MM.1S (cell line): ENCODE data around the gene ZNF804B.

Experiments
- DNase-seq: peaks from one replicate; pipeline ENCODE4 v3.0.0-alpha.2; 2015
- H2AFZ ChIP-seq: fragments of 300-600 bp; sonication (generic); 2 replicates; pipeline ENCODE4 v1.6.0; 2016; ENCODE audit warnings: antibody characterized with exemption, low read length
- H3F3A ChIP-seq: fragments of 300-600 bp; sonication (generic); 2 replicates; pipeline ENCODE4 v1.6.1; 2016; ENCODE audit warnings: mild to moderate bottlenecking, antibody characterized with exemption, low read length, moderate library complexity, mixed read lengths; ENCODE audit not compliant: insufficient read depth
- H3K27ac ChIP-seq: fragments of 300-600 bp; sonication (generic); 2 replicates; pipeline ENCODE4 v1.5.1; 2016; ENCODE audit warnings: mild to moderate bottlenecking, low read length
- H3K27me3 ChIP-seq: fragments of 300-600 bp; sonication (generic); replicated peaks from 2 replicates; pipeline ENCODE4 v1.6.0; 2016; ENCODE audit warnings: low read length; ENCODE audit not compliant: insufficient read depth
- H3K36me3 ChIP-seq: fragments of 300-600 bp; sonication (generic); replicated peaks from 2 replicates; pipeline ENCODE4 v1.6.1; 2016; ENCODE audit warnings: mild to moderate bottlenecking, low read length, mixed read lengths; ENCODE audit not compliant: insufficient read depth
- H3K4me1 ChIP-seq: fragments of 300-600 bp; sonication (generic); 2 replicates; pipeline ENCODE4 v1.6.1; 2016; ENCODE audit warnings: low read length, mixed read lengths
- H3K4me2 ChIP-seq: fragments of 300-600 bp; sonication (generic); 2 replicates; pipeline ENCODE4 v1.6.0; 2016; ENCODE audit warnings: low read depth, low read length
- H3K4me3 ChIP-seq: fragments of 300-600 bp; sonication (generic); 2 replicates; pipeline ENCODE4 v1.5.1; 2016; ENCODE audit warnings: low read length, mixed read lengths
- H3K79me2 ChIP-seq: fragments of 300-600 bp; sonication (generic); 2 replicates; pipeline ENCODE4 v1.6.1; 2016; ENCODE audit warnings: mixed run types, low read length, mixed read lengths
- H3K9ac ChIP-seq: fragments of 300-600 bp; sonication (generic); 2 replicates; pipeline ENCODE4 v1.6.1; 2016; ENCODE audit warnings: low read length, mixed read lengths
- H3K9me2 ChIP-seq: fragments of 300-600 bp; sonication (generic); replicated peaks from 2 replicates; pipeline ENCODE4 v1.6.1; 2016; ENCODE audit warnings: mild to moderate bottlenecking, low read length, mixed read lengths; ENCODE audit not compliant: insufficient read depth
- H3K9me3 ChIP-seq: fragments of 300-600 bp; sonication (generic); replicated peaks from 2 replicates; pipeline ENCODE4 v1.6.1; 2016; ENCODE audit warnings: mild to moderate bottlenecking, low read length, mixed read lengths; ENCODE audit not compliant: insufficient read depth
- H4K20me1 ChIP-seq: fragments of 300-600 bp; sonication (generic); 2 replicates; pipeline ENCODE4 v1.6.1; 2016; ENCODE audit warnings: mild to moderate bottlenecking, low read length, moderate library complexity, mixed read lengths; ENCODE audit not compliant: insufficient read depth
- CTCF ChIP-seq: fragments of 300-600 bp; sonication (generic); IDR thresholded peaks from 2 replicates; pipeline ENCODE4 v1.5.1; 2016; ENCODE audit warnings: antibody characterized with exemption, low read length, mixed read lengths
- EZH2 ChIP-seq: fragments of 300-600 bp; sonication (generic); optimal IDR thresholded peaks from 2 replicates; pipeline ENCODE3; 2017; ENCODE audit warnings: low read depth, mild to moderate bottlenecking, antibody characterized with exemption, low read length, mixed read lengths
- EZH2phosphoT487 ChIP-seq: fragments of 300-600 bp; sonication (generic); IDR thresholded peaks from 2 replicates; pipeline ENCODE4 v1.6.1; 2018; ENCODE audit warnings: antibody characterized with exemption, low read length

The ZNF804B gene

GRCh38 chr7:89133357-89133756 lies 373.9 kb downstream of the ZNF804B start:
- Histone ChIP-seq H2AFZ (no peak overlapping the region), H3K27me3 (no peaks in the 10 kb centered on the region), H3K9me3 (no peaks in the 10 kb centered on the region), H3K4me1 (no peaks in the 10 kb centered on the region), H3K79me2 (no peaks in the 10 kb centered on the region), H3K9ac (no peak overlapping the region), H3F3A (no peaks in the 10 kb centered on the region), H3K4me2 (no peak overlapping the region), H3K4me3 (no peak overlapping the region), H4K20me1 (no peaks in the 10 kb centered on the region), H3K9me2 (no peaks in the 10 kb centered on the region), H3K36me3 (no peaks in the 10 kb centered on the region), H3K27ac (no peak overlapping the region)
- TF ChIP-seq CTCF (no peak), EZH2phosphoT487 (no peak), EZH2 (no peak)
- no peak for DNase-seq

GRCh38 chr7:89133819-89134218 lies 374.3 kb downstream of the ZNF804B start:
- H4K20me1 ChIP-seq, result no peaks in the 10 kb centered on the region
- no peaks in the 10 kb centered on the region for H3K27me3 ChIP-seq
- H2AFZ ChIP-seq, result no peak overlapping the region
- H3K79me2 ChIP-seq, result no peaks in the 10 kb centered on the region
- H3K9me3 ChIP-seq, result no peaks in the 10 kb centered on the region
- no peaks in the 10 kb centered on the region for H3F3A ChIP-seq
- no peak overlapping the region for H3K27ac ChIP-seq
- DNase-seq, result no peak
- H3K4me2 ChIP-seq, result no peak overlapping the region
- no peaks in the 10 kb centered on the region for H3K9me2 ChIP-seq
- H3K9ac ChIP-seq, result no peak overlapping the region
- no peaks in the 10 kb centered on the region for H3K36me3 ChIP-seq
- H3K4me3 ChIP-seq, result no peak overlapping the region
- H3K4me1 ChIP-seq, result no peaks in the 10 kb centered on the region
- TF ChIP-seq CTCF, result no peak
- no peak for TF ChIP-seq EZH2
- TF ChIP-seq EZH2phosphoT487, result no peak

- Histone ChIP-seq H3K9me3 (no peaks in the 10 kb centered on the region), H3F3A (no peaks in the 10 kb centered on the region), H3K36me3 (no peaks in the 10 kb centered on the region), H4K20me1 (no peaks in the 10 kb centered on the region), H3K4me1 (no peaks in the 10 kb centered on the region), H3K4me3 (no peak overlapping the region), H3K27ac (no peak overlapping the region), H3K27me3 (no peaks in the 10 kb centered on the region), H2AFZ (no peak overlapping the region), H3K79me2 (no peaks in the 10 kb centered on the region), H3K4me2 (no peak overlapping the region), H3K9me2 (no peaks in the 10 kb centered on the region), H3K9ac (no peak overlapping the region)
- no peak for DNase-seq
- TF ChIP-seq EZH2 (no peak), EZH2phosphoT487 (no peak), CTCF (no peak)
These were observed 386.3 kb downstream of the ZNF804B start for GRCh38 chr7:89145801-89146200.
